CD8-positive, alpha-beta memory T cell (primary cell): ENCODE data around the gene SMYD4. TPM values are rescaled to one million over a fixed set of nuclear protein-coding genes. Genes with fewer than 3 reads are reported as not detected.
"Not testable (repeated sequence)": the region's sequence is repeated elsewhere in the genome, so short reads cannot be mapped to it uniquely, and the experiment has no call there.

Experiments
- CTCF ChIA-PET: fragments of 350-600 bp; sonication (Branson Sonifier 250); formaldehyde crosslinking; loops from one replicate; lab custom pipeline; 2021; ENCODE audit warnings: antibody characterized with exemption; lab: Charles Lee
- POLR2A ChIA-PET: fragments of 350-600 bp; sonication (Branson Sonifier 250); formaldehyde crosslinking; loops from one replicate; lab custom pipeline; 2021; ENCODE audit warnings: antibody characterized with exemption; lab: Charles Lee
- DNase-seq, 5 donors: peaks; one replicate each; pipeline versions ENCODE4 v3.0.0 to v3.0.0-alpha.2; 2020 to 2022; ENCODE audit warnings: mixed read lengths in 1 of 5
- H3K27ac ChIP-seq: one replicate; pipeline ENCODE4 v1.7.0; 2013; ENCODE audit warnings: low read depth, mild to moderate bottlenecking, low read length, moderate library complexity
- H3K27me3 ChIP-seq: 2 replicates; pipeline ENCODE4 v1.7.0; 2013; ENCODE audit warnings: low read length, mild to moderate bottlenecking; ENCODE audit not compliant: insufficient read depth, poor library complexity, severe bottlenecking
- H3K36me3 ChIP-seq: 2 replicates; pipeline ENCODE4 v1.7.0; 2013; ENCODE audit warnings: mild to moderate bottlenecking, low read length, moderate library complexity; ENCODE audit not compliant: insufficient read depth
- H3K4me1 ChIP-seq: 2 replicates; pipeline ENCODE4 v1.7.0; 2013; ENCODE audit warnings: mild to moderate bottlenecking, low read length, moderate library complexity; ENCODE audit not compliant: insufficient read depth
- H3K4me3 ChIP-seq: 2 replicates; pipeline ENCODE4 v1.7.0; 2013; ENCODE audit warnings: mild to moderate bottlenecking, low read length
- H3K9me3 ChIP-seq: 2 replicates; pipeline ENCODE4 v1.7.0; 2013; ENCODE audit warnings: mild to moderate bottlenecking, low read length
- H3K27ac Mint-ChIP-seq, 8 donors: one replicate each; pipeline ENCODE4 v1.8.0; 2020 to 2021; ENCODE audit warnings: mixed read lengths in 8 of 8, mild to moderate bottlenecking in 6 of 8, inconsistent platforms in 3 of 8, moderate library complexity in 3 of 8
- H3K27me3 Mint-ChIP-seq, 2 donors: one replicate each; pipeline ENCODE4 v1.8.0; 2020 to 2021; ENCODE audit warnings: mixed read lengths in 2 of 2, mild to moderate bottlenecking in 1 of 2, moderate library complexity in 1 of 2
- H3K36me3 Mint-ChIP-seq, 3 donors: one replicate each; pipeline ENCODE4 v1.8.0; 2020 to 2021; ENCODE audit warnings: mixed read lengths in 3 of 3, inconsistent platforms in 1 of 3, mild to moderate bottlenecking in 1 of 3
- H3K4me1 Mint-ChIP-seq, 3 donors: one replicate each; pipeline ENCODE4 v1.8.0; 2020 to 2021; ENCODE audit warnings: mixed read lengths in 3 of 3, inconsistent platforms in 1 of 3, mild to moderate bottlenecking in 1 of 3
- H3K4me3 Mint-ChIP-seq, 7 donors: one replicate each; pipeline ENCODE4 v1.8.0; 2020 to 2021; ENCODE audit warnings: mixed read lengths in 7 of 7, mild to moderate bottlenecking in 6 of 7, moderate library complexity in 4 of 7, inconsistent platforms in 2 of 7
- H3K9me3 Mint-ChIP-seq, 5 donors: one replicate each; pipeline ENCODE4 v1.8.0; 2020 to 2022; ENCODE audit warnings: mixed read lengths in 5 of 5, mild to moderate bottlenecking in 3 of 5, moderate library complexity in 2 of 5, inconsistent platforms in 1 of 5
- polyA plus RNA-seq: library from polyadenylated mRNA; unstranded; fragments of 300-500 nt; fragmentation: Illumina TruSeq; gene quantifications from one replicate; pipeline ENCODE4 v1.2.3, GENCODE V29; 2021
- total RNA-seq, 2 experiments: library from RNA; stranded (reverse); gene quantifications; one replicate each; pipeline ENCODE4 v1.2.3, GENCODE V29; 2021

SMYD4 gene
- total and polyA plus RNA-seq, 3 experiments from 2014 or later: 16.4 to 20.1 (median 18.7) TPM

DNA sequence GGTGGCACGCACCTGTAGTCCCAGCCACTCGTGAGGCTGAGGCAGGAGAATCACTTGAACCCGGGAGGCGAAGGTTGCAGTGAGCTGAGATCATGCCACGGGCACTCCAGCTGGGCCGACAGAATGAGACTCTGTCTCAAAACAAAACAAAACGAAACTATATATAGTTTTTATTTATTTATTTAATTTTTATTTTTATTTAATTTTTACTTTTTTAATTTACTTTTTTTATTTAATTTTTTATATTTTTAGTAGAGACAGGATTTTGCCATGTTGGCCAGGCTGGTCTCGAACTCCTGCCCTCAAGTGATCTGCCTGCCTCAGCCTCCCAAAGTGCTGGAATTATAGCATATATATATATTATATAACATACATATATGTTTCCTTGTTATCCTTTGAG lies 26.8 kb upstream of the SMYD4 start:
- not testable (repeated sequence) for H3K9me3 ChIP-seq, H3K27ac Mint-ChIP-seq, H3K4me1 ChIP-seq, H3K4me1 Mint-ChIP-seq, H3K9me3 Mint-ChIP-seq, H3K27ac ChIP-seq, H3K27me3 ChIP-seq, H3K4me3 Mint-ChIP-seq, H3K4me3 ChIP-seq, H3K27me3 Mint-ChIP-seq, DNase-seq
- POLR2A ChIA-PET: interaction anchor here (0.6 to 1.3 kb wide), 2 partner anchors 27 to 207 kb away, joined by 3 to 5 read pairs; partner anchors contain the start of genes RPA1 and SMYD4
- peaks cover 31% of the 10 kb centered on the region for H3K36me3 ChIP-seq
- CTCF ChIA-PET: interaction anchor here (1.5 kb wide), 1 partner anchor 9 kb away, joined by 4 read pairs; no protein-coding TSS in a partner anchor
- peaks cover 0 to 78% (median 24%) of the 10 kb centered on the region in 3 donors for H3K36me3 Mint-ChIP-seq

- Histone ChIP-seq H3K27me3 (no peaks in the 10 kb centered on the region), H3K36me3 (peaks cover 27% of the 10 kb centered on the region), H3K4me1 (no peaks in the 10 kb centered on the region), H3K4me3 (no peak overlapping the region), H3K27ac (no peak overlapping the region), H3K9me3 (no peaks in the 10 kb centered on the region)
- no peak for DNase-seq
- Mint-ChIP-seq H3K9me3 (no peaks in the 10 kb centered on the region), H3K27ac (peak overlapping the region in 1 of 8 donors; percentile 44), H3K27me3 (no peaks in the 10 kb centered on the region), H3K4me1 (peaks cover 0 to 5% (median 0%) of the 10 kb centered on the region in 3 donors), H3K36me3 (peaks cover 5 to 70% (median 21%) of the 10 kb centered on the region in 3 donors), H3K4me3 (no peak overlapping the region)
- ChIA-PET POLR2A (no interaction called here), CTCF (interaction anchor here (0.6 kb wide), 1 partner anchor 331 kb away, joined by 3 read pairs; no protein-coding TSS in a partner anchor)
Observed at GRCh38 chr17:1853698-1854097, 24.0 kb upstream of the SMYD4 start.

DNA sequence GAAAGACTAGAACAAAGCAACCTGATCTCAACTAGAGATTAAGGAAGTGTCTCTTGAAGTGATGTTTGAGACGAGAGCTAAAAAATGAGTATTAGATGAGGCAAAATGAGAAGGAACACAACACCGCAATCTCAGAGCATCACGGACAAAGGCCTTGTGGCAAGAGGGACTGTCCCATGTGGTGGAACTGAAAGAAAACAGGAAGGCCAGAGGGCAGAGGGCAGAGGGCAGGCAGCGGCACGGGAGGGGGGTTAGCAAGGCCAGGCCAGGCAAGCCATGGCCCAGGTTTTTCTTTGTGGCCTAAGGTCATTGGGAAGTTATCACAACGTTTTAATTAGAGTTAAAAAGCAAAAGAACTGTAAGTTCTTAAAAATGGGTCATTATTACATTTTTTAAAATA lies 22.6 kb upstream of the SMYD4 start:
- peaks cover 27% of the 10 kb centered on the region for H3K36me3 ChIP-seq
- H3K27ac Mint-ChIP-seq: peak overlapping the region in 5 of 8 donors; percentile 18 to 79 (median 55)
- H3K4me1 Mint-ChIP-seq: peaks cover 0 to 5% (median 1%) of the 10 kb centered on the region in 3 donors
- H3K4me3 ChIP-seq: no peak overlapping the region
- ChIA-PET POLR2A (no interaction called here), CTCF (no interaction called here)
- no peaks in the 10 kb centered on the region for H3K9me3 ChIP-seq
- no peaks in the 10 kb centered on the region for H3K4me1 ChIP-seq
- no peaks in the 10 kb centered on the region for H3K9me3 Mint-ChIP-seq
- no peak for DNase-seq
- peaks cover 5 to 71% (median 22%) of the 10 kb centered on the region in 3 donors for H3K36me3 Mint-ChIP-seq
- no peak overlapping the region for H3K27ac ChIP-seq
- H3K27me3 ChIP-seq: no peaks in the 10 kb centered on the region
- H3K4me3 Mint-ChIP-seq: no peak overlapping the region
- no peaks in the 10 kb centered on the region for H3K27me3 Mint-ChIP-seq

GRCh38 chr17:1847191-1847590 lies 17.5 kb upstream of the SMYD4 start:
- H3K4me1 ChIP-seq: no peaks in the 10 kb centered on the region
- H3K27ac ChIP-seq: no peak overlapping the region
- peak overlapping the region in 2 of 8 donors; percentile 42 to 82 for H3K27ac Mint-ChIP-seq
- no peaks in the 10 kb centered on the region for H3K9me3 ChIP-seq
- no peaks in the 10 kb centered on the region for H3K27me3 ChIP-seq
- H3K36me3 ChIP-seq: peaks cover 25% of the 10 kb centered on the region
- H3K27me3 Mint-ChIP-seq: no peaks in the 10 kb centered on the region
- H3K36me3 Mint-ChIP-seq: peaks cover 14 to 76% (median 36%) of the 10 kb centered on the region in 3 donors
- POLR2A ChIA-PET: no interaction called here
- no peak overlapping the region for H3K4me3 ChIP-seq
- H3K4me3 Mint-ChIP-seq: no peak overlapping the region
- DNase-seq: no peak
- CTCF ChIA-PET: no interaction called here
- no peaks in the 10 kb centered on the region for H3K9me3 Mint-ChIP-seq
- H3K4me1 Mint-ChIP-seq: peaks cover 0 to 13% (median 4%) of the 10 kb centered on the region in 3 donors

DNA sequence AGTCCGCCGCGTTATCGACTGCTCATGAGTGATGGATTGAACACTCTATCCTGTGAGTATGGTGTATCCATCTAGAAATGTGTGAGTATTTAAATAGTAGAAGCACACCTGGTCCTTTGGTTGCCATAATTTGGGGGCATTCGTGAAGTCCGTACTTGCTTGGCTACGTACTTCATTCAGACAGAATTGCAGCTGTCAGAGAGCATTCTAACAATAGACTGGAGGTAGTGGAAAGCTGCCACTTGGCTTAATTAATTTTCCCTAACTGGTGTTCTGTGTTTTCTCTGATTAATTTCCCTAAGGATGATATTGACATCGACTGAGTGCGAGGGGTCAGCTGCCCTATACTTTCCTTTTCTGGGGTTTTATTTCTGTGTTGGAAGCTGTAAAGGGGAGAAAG lies 14.2 kb upstream of the SMYD4 start:
- Mint-ChIP-seq H3K9me3 (no peaks in the 10 kb centered on the region), H3K27me3 (no peaks in the 10 kb centered on the region), H3K27ac (peak overlapping the region in 2 of 8 donors; percentile 29 to 37), H3K36me3 (peaks cover 9 to 60% (median 29%) of the 10 kb centered on the region in 3 donors), H3K4me3 (no peak overlapping the region), H3K4me1 (peaks cover 6 to 15% (median 7%) of the 10 kb centered on the region in 3 donors)
- Histone ChIP-seq H3K4me1 (no peaks in the 10 kb centered on the region), H3K4me3 (no peak overlapping the region), H3K9me3 (no peaks in the 10 kb centered on the region), H3K27ac (no peak overlapping the region), H3K27me3 (no peaks in the 10 kb centered on the region), H3K36me3 (peaks cover 20% of the 10 kb centered on the region)
- POLR2A ChIA-PET: no interaction called here
- CTCF ChIA-PET: no interaction called here
- DNase-seq: no peak

DNA sequence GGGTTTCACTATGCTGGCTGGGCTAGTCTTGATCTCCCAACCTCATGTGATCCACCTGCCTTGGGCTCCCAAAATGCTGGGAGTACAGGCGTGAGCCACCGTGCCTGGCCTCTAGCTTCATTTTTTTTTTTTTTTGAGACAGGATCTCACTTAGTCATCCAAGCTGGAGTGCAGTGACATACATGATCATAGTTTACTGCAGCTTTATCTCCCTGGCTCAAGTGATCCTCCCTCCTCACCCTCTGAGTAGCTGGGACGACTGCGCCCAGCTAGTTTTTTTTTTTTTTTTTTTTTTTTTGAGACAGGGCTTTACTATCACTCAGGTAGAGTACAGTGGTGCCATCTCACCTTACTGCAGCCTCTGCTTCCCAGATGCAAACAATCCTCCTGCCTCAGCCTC lies 9.8 kb upstream of the SMYD4 start:
- CTCF ChIA-PET: interaction anchor here (0.8 to 1.2 kb wide), 2 partner anchors 67 to 118 kb away, joined by 3 read pairs; no protein-coding TSS in a partner anchor

GRCh38 chr17:1834380-1835149 lies 4.9 kb upstream of the SMYD4 start:
- peaks cover 40 to 66% (median 65%) of the 10 kb centered on the region in 3 donors for H3K4me1 Mint-ChIP-seq

More for the DNA sequence above, 9.8 kb upstream of the SMYD4 start:
- Histone ChIP-seq H3K4me1 (no peaks in the 10 kb centered on the region), H3K4me3 (no peak overlapping the region), H3K27me3 (no peaks in the 10 kb centered on the region), H3K36me3 (peaks cover 16% of the 10 kb centered on the region), H3K27ac (no peak overlapping the region), H3K9me3 (no peaks in the 10 kb centered on the region)
- Mint-ChIP-seq H3K4me1 (peaks cover 19 to 39% (median 33%) of the 10 kb centered on the region in 3 donors), H3K27ac (no peak overlapping the region), H3K9me3 (no peaks in the 10 kb centered on the region), H3K4me3 (no peak overlapping the region), H3K27me3 (no peaks in the 10 kb centered on the region), H3K36me3 (peaks cover 9 to 44% (median 16%) of the 10 kb centered on the region in 3 donors)
- POLR2A ChIA-PET: interaction anchor here (0.6 to 1.2 kb wide), 2 partner anchors 16 to 103 kb away, joined by 3 read pairs; no protein-coding TSS in a partner anchor
- no peak for DNase-seq

More at GRCh38 chr17:1834380-1835149, 4.9 kb upstream of the SMYD4 start:
- Mint-ChIP-seq H3K27me3 (no peaks in the 10 kb centered on the region), H3K27ac (peak overlapping the region; percentile 0 to 85 (median 32)), H3K4me3 (peak overlapping the region in 3 of 7 donors; percentile 2 to 34 (median 18)), H3K36me3 (peaks cover 0 to 35% (median 5%) of the 10 kb centered on the region in 3 donors), H3K9me3 (no peaks in the 10 kb centered on the region)
- H3K27ac ChIP-seq: no peak overlapping the region
- H3K9me3 ChIP-seq: no peaks in the 10 kb centered on the region
- H3K36me3 ChIP-seq: no peaks in the 10 kb centered on the region
- DNase-seq: peak in 1 of 5 donors; percentile 20
- H3K4me3 ChIP-seq: no peak overlapping the region
- CTCF ChIA-PET: interaction anchor here (0.8 to 1.1 kb wide), 3 partner anchors 23 to 114 kb away, joined by 3 read pairs; no protein-coding TSS in a partner anchor
- H3K4me1 ChIP-seq: peaks cover 27% of the 10 kb centered on the region
- H3K27me3 ChIP-seq: no peaks in the 10 kb centered on the region
- POLR2A ChIA-PET: interaction anchor here (1.1 kb wide), 1 partner anchor 11 kb away, joined by 4 read pairs; no protein-coding TSS in a partner anchor
